Measurements from ENCODE around the gene BMP8A. TPM values are rescaled to one million over a fixed set of nuclear protein-coding genes. Genes with fewer than 3 reads are reported as not detected.
A peak's percentile ranks its signal among the peaks of the same experiment; 100 is the strongest.
"Not testable (repeated sequence)": the region's sequence is repeated elsewhere in the genome, so short reads cannot be mapped to it uniquely, and the experiment has no call there.

Gene BMP8A
- total and polyA plus RNA-seq, 8 donors: 0.37 to 0.82 (median 0.64) TPM

GRCh38 chr1:39508266-39508665 lies 16.8 kb downstream of the BMP8A start:
- peaks cover 0 to 9% of the 10 kb centered on the region in 2 donors for H3K4me1 ChIP-seq
- intact Hi-C loops (cut with DNase I): no loop called here
- H3K27ac ChIP-seq: no peak overlapping the region
- TF ChIP-seq CTCF (IDR thresholded peaks at IDR 0.05): no peak
- no peak for ATAC-seq
- no peaks in the 10 kb centered on the region for H3K36me3 ChIP-seq
- H3K4me3 ChIP-seq: no peak overlapping the region
- peaks cover 0 to 10% of the 10 kb centered on the region in 2 donors for H3K27me3 ChIP-seq
- no peaks in the 10 kb centered on the region for H3K9me3 ChIP-seq
- no peak for DNase-seq

DNA sequence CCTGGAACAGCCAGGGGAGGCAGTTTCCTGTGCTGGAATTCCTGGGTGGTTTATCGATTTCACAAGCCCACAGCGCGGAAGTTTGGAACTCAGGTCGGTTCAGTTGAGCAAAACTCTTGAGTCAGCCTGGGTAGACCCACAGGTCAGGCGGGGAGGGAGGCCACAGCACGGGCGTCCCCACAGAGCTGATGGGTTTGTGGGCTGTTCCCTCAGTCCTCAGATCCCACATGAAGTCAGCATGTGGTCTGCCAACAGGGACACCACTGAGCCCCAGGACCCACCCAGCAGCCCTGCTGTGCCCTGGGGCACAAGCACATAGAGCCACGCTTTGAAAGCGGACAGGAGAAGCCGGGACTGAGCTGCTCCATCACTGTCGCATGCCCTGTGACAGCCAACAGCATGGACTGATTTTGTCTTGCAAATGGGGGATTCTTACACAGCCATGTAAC lies 17.4 kb downstream of the BMP8A start:
- intact Hi-C loops (cut with DNase I): no loop called here
- no peak for DNase-seq
- peak; percentile 19 for ATAC-seq

DNA sequence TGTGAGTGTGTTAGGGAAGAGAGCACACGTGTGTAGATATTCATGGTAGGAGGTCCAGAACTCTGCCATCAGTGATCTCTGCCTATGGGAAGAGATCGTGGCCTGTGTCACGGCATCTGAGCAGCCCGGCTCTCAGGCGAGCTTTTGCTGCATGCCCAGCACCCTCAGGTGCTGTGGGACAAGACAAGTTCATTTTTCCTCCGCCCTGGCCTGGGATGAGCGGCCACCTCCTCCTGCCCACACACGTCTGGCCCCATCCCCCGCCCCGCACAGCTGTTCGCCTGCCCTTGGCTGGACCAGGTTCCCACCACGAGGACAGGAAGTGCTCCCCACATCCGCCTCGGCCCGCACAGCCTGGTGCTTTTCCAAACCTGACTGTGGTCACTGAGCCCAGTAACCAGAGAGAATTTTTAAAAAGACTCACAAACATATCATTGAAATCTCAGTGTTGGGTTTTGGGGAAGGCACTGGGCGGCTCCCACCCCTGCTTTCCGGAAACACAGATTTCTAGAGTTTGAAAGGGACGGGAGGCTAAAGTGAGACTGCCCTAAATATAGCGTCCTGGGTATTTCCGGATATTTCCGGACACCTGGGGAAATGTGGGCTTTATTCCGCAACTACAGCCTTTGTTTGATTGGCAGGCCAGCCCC lies 18.0 kb downstream of the BMP8A start:
- Histone ChIP-seq H3K9me3 (no peaks in the 10 kb centered on the region), H3K4me1 (peaks cover 0 to 9% of the 10 kb centered on the region in 2 donors), H3K4me3 (no peak overlapping the region), H3K27ac (no peak overlapping the region), H3K36me3 (no peaks in the 10 kb centered on the region), H3K27me3 (peaks cover 0 to 16% of the 10 kb centered on the region in 2 donors)
- TF ChIP-seq CTCF (IDR thresholded peaks at IDR 0.05): no peak
- DNase-seq: peak in 1 of 4 donors; percentile 53
- peak; percentile 69 for ATAC-seq
- intact Hi-C loops (cut with DNase I): no loop called here

More for the DNA sequence above, 17.4 kb downstream of the BMP8A start:
- Histone ChIP-seq H3K4me3 (no peak overlapping the region), H3K27ac (no peak overlapping the region), H3K4me1 (peaks cover 0 to 9% of the 10 kb centered on the region in 2 donors), H3K36me3 (no peaks in the 10 kb centered on the region), H3K9me3 (no peaks in the 10 kb centered on the region), H3K27me3 (peaks cover 0 to 13% of the 10 kb centered on the region in 2 donors)
- TF ChIP-seq CTCF (IDR thresholded peaks at IDR 0.05): no peak

DNA sequence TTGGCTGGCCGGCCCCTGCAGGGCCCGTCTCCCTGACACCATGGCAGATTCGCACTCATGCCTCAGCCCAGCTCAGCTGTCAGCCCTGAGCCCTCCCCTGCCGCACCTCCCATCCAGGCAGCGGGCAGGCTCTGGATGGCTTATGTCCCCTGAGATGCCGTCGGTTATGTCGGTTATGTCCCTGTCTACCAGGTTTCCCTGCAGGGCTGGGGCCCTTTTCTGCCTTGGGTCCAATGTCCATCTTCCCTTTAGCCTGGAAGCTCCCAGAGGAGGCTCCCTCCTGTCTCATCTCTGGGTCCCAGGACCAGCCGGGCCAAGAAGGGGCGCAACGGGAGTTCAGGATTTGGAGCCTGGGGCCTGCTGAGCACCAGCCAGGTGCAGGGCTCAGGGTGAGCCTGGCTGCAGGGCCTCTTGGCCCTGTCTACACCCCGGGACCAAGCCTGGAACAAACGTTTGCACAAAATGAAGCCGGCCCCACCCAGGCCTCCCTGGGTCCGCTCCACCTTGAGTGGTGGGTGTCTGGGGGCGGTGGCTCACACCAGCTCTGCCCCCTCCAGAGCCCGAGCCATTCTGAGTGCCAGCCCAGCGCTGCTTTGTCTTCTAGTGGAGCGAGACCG lies 19.2 kb downstream of the BMP8A start:
- H3K27me3 ChIP-seq: peaks cover 0 to 26% of the 10 kb centered on the region in 2 donors
- H3K27ac ChIP-seq; H3K9me3 ChIP-seq; DNase-seq; H3K36me3 ChIP-seq; H3K4me3 ChIP-seq; intact Hi-C loops (cut with DNase I); ATAC-seq: not testable (repeated sequence)
- H3K4me1 ChIP-seq: peaks cover 0 to 16% of the 10 kb centered on the region in 2 donors

DNA sequence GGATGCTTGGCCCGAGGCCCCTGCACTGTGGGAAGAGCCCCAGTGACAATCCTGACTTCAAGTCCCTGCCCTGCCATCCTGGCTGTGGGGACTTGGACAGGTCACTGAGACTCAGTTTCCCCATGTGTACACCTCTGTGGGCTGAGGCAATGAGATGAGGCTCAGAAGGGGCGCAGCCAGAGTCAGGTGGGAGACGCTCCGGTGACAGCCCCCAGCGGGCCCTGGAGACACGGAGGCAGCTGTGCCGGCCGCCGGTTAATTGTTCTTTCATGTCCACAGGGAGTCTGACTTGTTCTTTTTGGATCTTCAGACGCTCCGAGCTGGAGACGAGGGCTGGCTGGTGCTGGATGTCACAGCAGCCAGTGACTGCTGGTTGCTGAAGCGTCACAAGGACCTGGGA lies 20.0 kb downstream of the BMP8A start:
- H3K9me3 ChIP-seq; DNase-seq; intact Hi-C loops (cut with DNase I); H3K36me3 ChIP-seq; H3K27ac ChIP-seq; H3K4me3 ChIP-seq; ATAC-seq: not testable (repeated sequence)
- peaks cover 0 to 16% of the 10 kb centered on the region in 2 donors for H3K4me1 ChIP-seq
- H3K27me3 ChIP-seq: peaks cover 0 to 27% of the 10 kb centered on the region in 2 donors

DNA sequence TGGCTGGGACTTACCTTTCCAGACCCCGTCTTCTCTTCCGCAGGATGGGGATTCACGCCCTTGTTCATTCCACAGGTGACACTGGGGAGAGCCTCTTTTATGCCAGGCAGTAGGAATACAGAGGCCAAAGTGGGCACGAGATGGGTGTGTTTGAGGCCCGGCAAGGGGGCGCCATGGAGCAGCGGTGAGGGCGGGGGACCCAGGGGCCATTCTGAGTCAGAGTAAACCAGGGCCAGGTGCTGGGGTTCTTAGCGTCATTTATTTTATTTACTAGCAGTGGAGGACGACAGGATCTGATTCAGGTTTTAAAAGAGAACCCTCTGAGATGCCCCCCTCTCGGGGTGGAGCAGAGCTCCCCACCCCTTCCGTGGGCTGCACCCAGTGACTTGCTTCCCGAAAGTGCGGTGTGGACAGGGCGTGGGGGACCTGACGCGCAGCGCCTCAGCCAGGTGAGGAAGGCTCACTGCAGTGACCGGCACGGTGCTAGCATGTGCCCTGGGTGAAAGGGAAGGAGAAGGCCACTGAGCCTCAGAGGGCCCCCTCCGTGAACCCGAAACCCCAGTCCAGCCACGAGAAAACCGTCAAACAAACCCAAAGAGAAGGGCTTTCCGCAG lies 20.9 kb downstream of the BMP8A start:
- H3K27me3 ChIP-seq: peaks cover 0 to 27% of the 10 kb centered on the region in 2 donors
- H3K9me3 ChIP-seq; H3K4me3 ChIP-seq; intact Hi-C loops (cut with DNase I); DNase-seq; H3K27ac ChIP-seq; ATAC-seq; H3K36me3 ChIP-seq: not testable (repeated sequence)
- H3K4me1 ChIP-seq: peaks cover 0 to 16% of the 10 kb centered on the region in 2 donors

DNA sequence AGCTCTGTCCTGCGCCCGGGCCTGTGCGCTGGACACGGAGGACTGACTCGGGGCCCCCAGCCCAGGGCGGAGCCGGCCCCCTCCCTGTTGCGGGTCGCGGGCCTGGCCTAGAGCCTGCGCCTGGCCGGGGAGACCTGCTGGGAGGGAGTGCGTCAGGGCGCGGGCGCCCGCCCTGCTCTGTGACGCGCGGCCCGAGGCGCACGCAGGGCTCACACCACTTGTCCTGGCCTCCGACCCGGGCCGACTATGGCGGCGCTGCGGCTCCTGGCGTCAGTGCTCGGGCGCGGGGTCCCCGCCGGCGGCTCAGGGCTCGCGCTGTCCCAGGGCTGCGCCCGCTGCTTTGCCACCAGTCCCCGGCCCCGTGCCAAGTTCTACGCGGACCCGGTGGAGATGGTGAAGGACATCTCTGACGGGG lies 23.3 kb downstream of the BMP8A start:
- H3K27ac ChIP-seq; H3K4me1 ChIP-seq; H3K9me3 ChIP-seq; H3K4me3 ChIP-seq; DNase-seq; intact Hi-C loops (cut with DNase I); H3K36me3 ChIP-seq: not testable (repeated sequence)
- peak; percentile 58 for ATAC-seq
- H3K27me3 ChIP-seq: peaks cover 0 to 17% of the 10 kb centered on the region in 2 donors

DNA sequence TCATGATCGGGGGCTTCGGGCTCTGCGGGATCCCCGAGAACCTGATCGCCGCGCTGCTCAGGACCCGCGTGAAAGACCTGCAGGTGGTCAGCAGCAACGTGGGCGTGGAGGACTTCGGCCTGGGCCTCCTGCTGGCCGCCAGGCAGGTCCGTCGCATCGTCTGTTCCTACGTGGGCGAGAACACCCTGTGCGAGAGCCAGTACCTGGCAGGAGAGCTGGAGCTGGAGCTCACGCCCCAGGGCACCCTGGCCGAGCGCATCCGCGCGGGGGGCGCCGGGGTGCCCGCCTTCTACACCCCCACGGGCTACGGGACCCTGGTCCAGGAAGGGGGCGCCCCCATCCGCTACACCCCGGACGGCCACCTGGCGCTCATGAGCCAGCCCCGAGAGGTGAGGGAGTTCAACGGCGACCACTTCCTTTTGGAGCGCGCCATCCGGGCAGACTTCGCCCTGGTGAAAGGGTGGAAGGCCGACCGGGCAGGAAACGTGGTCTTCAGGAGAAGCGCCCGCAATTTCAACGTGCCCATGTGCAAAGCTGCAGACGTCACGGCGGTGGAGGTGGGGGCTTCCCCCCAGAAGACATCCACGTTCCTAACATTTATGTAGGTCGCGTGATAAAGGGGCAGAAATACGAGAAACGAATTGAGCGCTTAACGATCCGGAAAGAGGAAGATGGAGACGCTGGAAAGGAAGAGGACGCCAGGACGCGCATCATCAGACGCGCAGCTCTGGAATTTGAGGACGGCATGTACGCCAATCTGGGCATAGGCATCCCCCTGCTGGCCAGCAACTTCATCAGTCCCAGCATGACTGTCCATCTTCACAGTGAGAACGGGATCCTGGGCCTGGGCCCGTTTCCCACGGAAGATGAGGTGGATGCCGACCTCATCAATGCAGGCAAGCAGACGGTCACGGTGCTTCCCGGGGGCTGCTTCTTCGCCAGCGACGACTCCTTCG lies 24.0 kb downstream of the BMP8A start:
- H3K4me1 ChIP-seq; intact Hi-C loops (cut with DNase I); H3K9me3 ChIP-seq; H3K36me3 ChIP-seq; DNase-seq; H3K27ac ChIP-seq: not testable (repeated sequence)
- H3K4me3 ChIP-seq: peak overlapping the region in 1 of 2 donors; percentile 20
- peaks cover 0 to 17% of the 10 kb centered on the region in 2 donors for H3K27me3 ChIP-seq
- peak; percentile 33 for ATAC-seq

DNA sequence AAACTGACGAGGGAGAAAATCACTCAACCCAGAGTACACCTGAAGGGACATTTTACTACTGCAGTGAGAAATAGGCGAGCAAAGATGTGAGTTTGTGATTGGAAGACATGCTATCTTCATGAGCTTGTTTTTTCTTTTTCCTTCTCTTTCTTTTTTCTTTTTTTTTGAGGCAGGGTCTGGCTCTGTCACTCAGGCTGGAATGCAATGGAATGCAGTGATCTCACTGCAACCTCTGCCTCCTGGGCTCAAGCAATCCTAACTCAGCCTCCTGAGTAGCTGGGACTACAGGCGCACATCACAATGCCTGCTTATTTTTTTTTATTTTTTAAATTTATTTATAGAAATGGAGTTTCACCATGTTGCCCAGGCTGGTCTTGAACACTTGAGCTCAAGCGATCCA lies 25.4 kb downstream of the BMP8A start:
- H3K27ac ChIP-seq; H3K4me3 ChIP-seq; H3K36me3 ChIP-seq; ATAC-seq; intact Hi-C loops (cut with DNase I); DNase-seq; H3K9me3 ChIP-seq; H3K4me1 ChIP-seq: not testable (repeated sequence)
- peaks cover 0 to 17% of the 10 kb centered on the region in 2 donors for H3K27me3 ChIP-seq
